ENCODE data around the gene RNF41.
A peak's percentile ranks its signal among the peaks of the same experiment; 100 is the strongest.

Gene RNF41

DNA sequence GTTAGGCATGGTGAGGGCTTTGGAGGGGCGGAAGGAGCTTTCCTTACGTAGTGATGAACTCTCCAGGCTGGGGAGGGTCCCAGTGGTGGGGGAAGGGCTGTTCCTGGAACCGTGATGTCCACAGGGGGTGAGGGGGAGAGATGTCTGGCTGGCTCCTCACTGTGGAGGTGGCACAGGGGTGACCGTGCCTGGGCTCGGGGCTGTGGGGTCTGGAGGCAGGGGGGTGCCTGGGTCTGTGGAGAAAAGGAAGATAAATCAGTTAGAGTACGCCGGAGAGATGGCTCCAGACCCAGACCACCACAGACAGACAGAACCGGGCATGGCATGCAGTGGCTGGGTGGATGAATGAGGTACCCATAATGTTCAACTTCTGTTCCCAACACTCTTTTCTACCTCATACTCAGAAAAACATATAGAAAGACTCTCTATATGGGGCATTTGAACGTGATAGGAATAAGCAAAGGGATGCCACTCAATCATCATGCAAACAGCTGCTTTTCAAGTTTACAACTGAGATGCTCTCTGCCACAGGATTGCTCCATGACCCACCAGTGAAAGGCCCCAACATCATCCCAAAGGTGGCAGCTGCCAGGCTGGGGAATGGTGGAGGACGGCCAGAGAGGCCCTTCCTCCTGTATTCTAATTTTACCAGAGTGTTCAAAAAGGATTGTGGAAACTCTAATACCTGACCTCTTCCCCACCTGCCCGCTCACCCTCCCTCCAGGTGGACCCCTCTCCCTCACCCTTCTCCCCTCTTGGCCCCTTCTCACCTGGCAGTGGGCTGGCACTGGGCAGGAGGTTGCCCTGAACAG, 58.0 kb downstream of the RNF41 start:
- H3K27ac ChIP-seq, result peak overlapping the region; percentile 29; the same call in 1 of the 2 replicates

DNA sequence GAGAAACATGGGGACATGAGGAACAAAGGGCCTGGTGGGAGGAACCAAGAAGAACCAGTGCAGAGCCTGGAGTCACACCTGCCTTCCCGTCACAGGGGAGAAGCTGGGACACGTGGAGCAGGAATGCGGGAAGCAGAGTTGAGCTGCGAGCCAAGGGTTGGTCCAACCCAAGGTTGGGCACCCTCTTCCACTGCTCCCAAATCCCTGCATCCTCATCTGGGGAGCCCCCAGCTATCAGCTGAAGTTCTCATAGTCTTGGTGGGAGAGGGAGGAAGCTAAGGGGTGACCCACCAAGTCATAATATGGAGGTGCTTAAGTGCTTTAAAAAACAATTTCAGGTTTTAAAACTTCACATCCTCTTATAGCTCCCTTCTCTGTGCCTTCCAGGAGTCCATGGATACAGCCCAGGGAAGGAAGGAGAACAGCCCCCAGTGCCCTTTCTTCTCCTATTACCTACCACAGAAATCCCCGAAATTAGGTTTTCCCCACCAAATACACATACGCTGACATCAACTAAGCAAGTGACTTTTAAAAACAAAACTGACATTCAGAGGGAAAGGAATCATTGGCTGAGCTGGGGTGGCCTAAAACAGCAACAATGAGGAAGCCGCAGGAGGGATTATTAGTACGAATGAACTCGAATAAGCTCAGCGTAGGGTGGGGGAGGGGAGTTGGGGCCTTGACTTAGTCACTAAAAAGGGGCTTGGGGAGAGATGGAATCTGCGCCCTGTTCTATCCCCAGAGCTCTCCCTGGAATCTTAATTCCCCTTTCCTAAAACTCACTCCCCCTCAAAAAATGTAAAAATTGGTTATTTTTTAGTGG, 59.0 kb downstream of the RNF41 start:
- TF ChIP-seq, protein P1, sequence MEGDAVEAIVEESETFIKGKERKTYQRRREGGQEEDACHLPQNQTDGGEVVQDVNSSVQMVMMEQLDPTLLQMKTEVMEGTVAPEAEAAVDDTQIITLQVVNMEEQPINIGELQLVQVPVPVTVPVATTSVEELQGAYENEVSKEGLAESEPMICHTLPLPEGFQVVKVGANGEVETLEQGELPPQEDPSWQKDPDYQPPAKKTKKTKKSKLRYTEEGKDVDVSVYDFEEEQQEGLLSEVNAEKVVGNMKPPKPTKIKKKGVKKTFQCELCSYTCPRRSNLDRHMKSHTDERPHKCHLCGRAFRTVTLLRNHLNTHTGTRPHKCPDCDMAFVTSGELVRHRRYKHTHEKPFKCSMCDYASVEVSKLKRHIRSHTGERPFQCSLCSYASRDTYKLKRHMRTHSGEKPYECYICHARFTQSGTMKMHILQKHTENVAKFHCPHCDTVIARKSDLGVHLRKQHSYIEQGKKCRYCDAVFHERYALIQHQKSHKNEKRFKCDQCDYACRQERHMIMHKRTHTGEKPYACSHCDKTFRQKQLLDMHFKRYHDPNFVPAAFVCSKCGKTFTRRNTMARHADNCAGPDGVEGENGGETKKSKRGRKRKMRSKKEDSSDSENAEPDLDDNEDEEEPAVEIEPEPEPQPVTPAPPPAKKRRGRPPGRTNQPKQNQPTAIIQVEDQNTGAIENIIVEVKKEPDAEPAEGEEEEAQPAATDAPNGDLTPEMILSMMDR (IDR thresholded peaks at IDR 0.05; ENCODE audit: low read depth, low read length), result no peak
- Histone ChIP-seq H3K9me3 (ENCODE audit: severe bottlenecking) (no peaks in the 10 kb centered on the region), H3K4me3 (ENCODE audit: low read depth, low read length) (no peak overlapping the region), H3K27me3 (ENCODE audit: insufficient read depth, low read depth, severe bottlenecking) (no peaks in the 10 kb centered on the region), H3K36me3 (peaks cover 88% of the 10 kb centered on the region), H3K27ac (peak overlapping the region; percentile 47)
- DNase-seq, result peak; percentile 51

More for the DNA sequence above, 58.0 kb downstream of the RNF41 start:
- Histone ChIP-seq H3K27me3 (ENCODE audit: insufficient read depth, low read depth, severe bottlenecking) (no peaks in the 10 kb centered on the region), H3K36me3 (peaks cover 96% of the 10 kb centered on the region), H3K4me3 (ENCODE audit: low read depth, low read length) (no peak overlapping the region), H3K9me3 (ENCODE audit: severe bottlenecking) (no peaks in the 10 kb centered on the region)
- TF ChIP-seq, protein P1 (IDR thresholded peaks at IDR 0.05; ENCODE audit: low read depth, low read length), result no peak
- DNase-seq, result no peak

DNA sequence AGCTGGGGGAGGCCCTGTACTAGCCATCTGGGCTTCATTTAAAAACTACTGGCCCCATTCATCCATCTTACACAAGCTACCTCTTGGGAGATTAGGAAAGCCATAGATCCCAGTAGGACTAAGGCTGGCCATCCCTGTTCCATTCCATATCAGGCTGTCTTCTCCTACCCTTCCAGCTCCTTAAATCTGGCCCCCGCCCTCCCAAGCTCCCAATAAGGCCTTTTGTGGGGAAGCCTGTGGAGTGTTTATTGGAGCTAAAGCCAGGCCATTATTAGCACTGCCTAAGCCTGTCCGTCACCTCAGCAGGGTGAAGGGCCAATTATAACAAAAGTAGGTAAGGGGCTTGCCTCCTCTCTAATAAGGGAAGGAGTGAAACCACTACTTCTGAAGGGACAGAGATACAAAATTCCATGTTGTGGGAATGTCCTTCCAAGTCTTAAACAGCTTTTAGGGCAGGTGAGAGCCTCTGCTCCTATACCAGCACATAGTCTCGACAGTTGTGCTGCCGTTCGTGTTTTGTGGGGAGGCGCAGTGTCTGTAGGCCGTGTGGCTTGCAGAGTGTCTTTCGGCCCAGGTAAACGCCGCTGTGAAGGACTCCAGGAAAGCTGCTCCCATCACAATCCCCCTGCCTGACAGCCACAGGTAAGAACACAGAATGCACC, 59.9 kb downstream of the RNF41 start:
- no peaks in the 10 kb centered on the region for H3K9me3 ChIP-seq (ENCODE audit: severe bottlenecking)
- peak overlapping the region; percentile 52 for H3K27ac ChIP-seq
- TF ChIP-seq, protein P1 (IDR thresholded peaks at IDR 0.05; ENCODE audit: low read depth, low read length), result no peak
- H3K27me3 ChIP-seq (ENCODE audit: insufficient read depth, low read depth, severe bottlenecking), result no peaks in the 10 kb centered on the region
- DNase-seq, result no peak
- H3K4me3 ChIP-seq (ENCODE audit: low read depth, low read length), result no peak overlapping the region
- H3K36me3 ChIP-seq, result peaks cover 80% of the 10 kb centered on the region

DNA sequence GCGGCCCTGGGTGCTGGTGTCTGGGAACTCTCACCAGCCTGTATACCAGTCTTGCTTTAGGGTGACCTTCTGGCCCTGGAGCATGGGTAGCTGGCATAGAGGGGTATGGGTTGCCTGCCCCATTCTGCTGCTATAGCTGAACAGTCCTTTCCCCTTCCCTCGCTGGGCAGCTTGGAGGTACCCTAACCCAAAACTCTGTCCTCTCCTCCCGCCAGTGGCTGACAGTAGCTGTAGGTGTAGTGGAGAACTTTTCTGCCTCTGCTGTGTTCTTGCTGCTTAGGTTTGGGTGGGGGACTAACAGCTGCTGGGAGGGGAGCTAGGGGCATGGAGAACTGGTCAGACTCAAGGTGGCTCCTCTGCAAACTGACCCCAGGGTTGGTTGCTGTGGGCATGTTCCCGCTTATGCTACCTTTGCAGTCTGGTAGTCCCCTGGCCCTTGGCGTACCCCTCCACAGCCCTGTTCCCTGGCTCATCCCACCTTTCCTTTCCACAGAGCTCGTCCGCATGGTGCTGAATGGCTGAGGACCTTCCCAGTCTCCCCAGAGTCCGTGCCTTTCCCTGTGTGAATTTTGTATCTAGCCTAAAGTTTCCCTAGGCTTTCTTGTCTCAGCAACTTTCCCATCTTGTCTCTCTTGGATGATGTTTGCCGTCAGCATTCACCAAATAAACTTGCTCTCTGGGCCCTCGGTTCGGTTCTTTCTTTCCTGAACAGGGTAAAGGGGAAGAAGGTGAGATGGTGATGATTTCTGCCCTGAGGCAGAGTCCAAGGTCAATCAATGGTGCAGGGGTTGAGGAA, 60.6 kb downstream of the RNF41 start:
- DNase-seq, result no peak
- TF ChIP-seq, protein P1 (IDR thresholded peaks at IDR 0.05; ENCODE audit: low read depth, low read length), result no peak
- H3K4me3 ChIP-seq (ENCODE audit: low read depth, low read length), result no peak overlapping the region
- H3K36me3 ChIP-seq, result peaks cover 77% of the 10 kb centered on the region
- H3K27ac ChIP-seq, result peak overlapping the region; percentile 52
- no peaks in the 10 kb centered on the region for H3K9me3 ChIP-seq (ENCODE audit: severe bottlenecking)
- no peaks in the 10 kb centered on the region for H3K27me3 ChIP-seq (ENCODE audit: insufficient read depth, low read depth, severe bottlenecking)

DNA sequence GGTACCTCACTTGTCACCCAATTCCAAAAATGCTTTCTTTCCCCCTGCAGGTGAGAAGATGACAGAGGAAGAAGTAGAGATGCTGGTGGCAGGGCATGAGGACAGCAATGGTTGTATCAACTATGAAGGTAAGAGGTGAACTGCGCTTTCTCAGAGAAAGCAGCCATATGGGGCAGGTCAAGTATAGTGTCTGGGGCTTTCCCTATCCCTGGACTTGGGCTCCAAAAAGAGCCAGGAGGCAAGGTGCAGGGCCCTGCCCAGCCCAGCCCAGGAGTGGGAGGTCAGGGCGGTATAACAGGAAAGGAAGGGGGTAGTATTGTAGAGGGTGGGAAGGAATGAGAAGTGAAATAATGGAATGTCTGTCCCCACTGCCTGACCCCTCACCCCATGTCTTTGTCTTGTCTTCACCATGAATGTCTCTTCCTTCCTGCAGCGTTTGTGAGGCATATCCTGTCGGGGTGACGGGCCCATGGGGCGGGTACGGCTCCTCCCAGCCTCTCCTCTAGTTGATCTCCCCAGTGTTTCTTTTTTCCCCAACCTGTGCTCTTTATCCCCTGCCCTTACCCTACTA, 61.4 kb downstream of the RNF41 start:
- no peaks in the 10 kb centered on the region for H3K9me3 ChIP-seq (ENCODE audit: severe bottlenecking)
- TF ChIP-seq, protein P1 (IDR thresholded peaks at IDR 0.05; ENCODE audit: low read depth, low read length), result no peak
- peaks cover 77% of the 10 kb centered on the region for H3K36me3 ChIP-seq
- H3K4me3 ChIP-seq (ENCODE audit: low read depth, low read length), result no peak overlapping the region
- peak overlapping the region; percentile 52 for H3K27ac ChIP-seq
- no peaks in the 10 kb centered on the region for H3K27me3 ChIP-seq (ENCODE audit: insufficient read depth, low read depth, severe bottlenecking)
- DNase-seq, result no peak
